ENCODE measurements around the gene DNAH10. TPM values are rescaled to one million over a fixed set of nuclear protein-coding genes. Genes with fewer than 3 reads are reported as not detected.

Gene DNAH10
- total RNA-seq, 1 experiment from 2014 or later: 0.30 TPM

GRCh38 chr12:123971770-123972456 is 209.8 kb downstream of the DNAH10 start:
- H3K9me2 ChIP-seq (replicated peaks; ENCODE audit: insufficient read depth, low read length): no peaks in the 10 kb centered on the region
- no peaks in the 10 kb centered on the region for H3K36me3 ChIP-seq (ENCODE audit: insufficient read depth, low read length)
- peaks cover 14% of the 10 kb centered on the region for H3K4me1 ChIP-seq (ENCODE audit: low read length)
- H4K20me1 ChIP-seq (ENCODE audit: insufficient read depth, low read depth, low read length): no peaks in the 10 kb centered on the region; the same call in 1 of the 2 replicates
- H3K4me2 ChIP-seq (ENCODE audit: low read depth, low read length, poor library complexity, severe bottlenecking): peak overlapping the region; percentile 69
- H3K27me3 ChIP-seq (ENCODE audit: low read length): no peaks in the 10 kb centered on the region
- H3K79me2 ChIP-seq (ENCODE audit: low read length): no peaks in the 10 kb centered on the region
- H3K9me3 ChIP-seq (ENCODE audit: low read length): no peaks in the 10 kb centered on the region
- H2AFZ ChIP-seq (ENCODE audit: low read length): peak overlapping the region; percentile 64; the same call in 1 of the 2 replicates
- H3K4me3 ChIP-seq (ENCODE audit: low read length): peak overlapping the region; percentile 71
- peak overlapping the region; percentile 65 for H3K9ac ChIP-seq (ENCODE audit: low read length)
- no peak overlapping the region for H3K27ac ChIP-seq (ENCODE audit: low read length)
- DNase-seq: peak; percentile 55

GRCh38 chr12:123972457-123973401 is 210.6 kb downstream of the DNAH10 start, which contains the start of the genes CCDC92 and ZNF664:
CCDC92 (minus strand) TSS chr12:123972831; CDS start chr12:123944305, 28,526 bp downstream.
ZNF664 (plus strand) TSS chr12:123973215; CDS start chr12:124012145, 38,930 bp downstream.
- peak within 1 kb of the TSS; percentile 75 for H3K9ac ChIP-seq (ENCODE audit: low read length)
- H3K4me3 ChIP-seq (ENCODE audit: low read length): peak within 1 kb of the TSS; percentile 72
- H2AFZ ChIP-seq (ENCODE audit: low read length): peak within 1 kb of the TSS; percentile 64
- H3K36me3 ChIP-seq (ENCODE audit: insufficient read depth, low read length): no peaks in the 10 kb centered on the region
- H3K9me2 ChIP-seq (replicated peaks; ENCODE audit: insufficient read depth, low read length): no peaks in the 10 kb centered on the region
- peaks cover 14% of the 10 kb centered on the region for H3K4me1 ChIP-seq (ENCODE audit: low read length)
- no peaks in the 10 kb centered on the region for H3K9me3 ChIP-seq (ENCODE audit: low read length)
- H3K27me3 ChIP-seq (ENCODE audit: low read length): no peaks in the 10 kb centered on the region
- peak within 1 kb of the TSS; percentile 75 for H3K4me2 ChIP-seq (ENCODE audit: low read depth, low read length, poor library complexity, severe bottlenecking)
- no peak within 1 kb of the TSS for H3K27ac ChIP-seq (ENCODE audit: low read length)
- DNase-seq: peak; percentile 96
- H4K20me1 ChIP-seq (ENCODE audit: insufficient read depth, low read depth, low read length): no peaks in the 10 kb centered on the region; the same call in 1 of the 2 replicates
- H3K79me2 ChIP-seq (ENCODE audit: low read length): no peaks in the 10 kb centered on the region

GRCh38 chr12:123973552-123974341 is 211.6 kb downstream of the DNAH10 start:
- H3K4me1 ChIP-seq (ENCODE audit: low read length): peaks cover 14% of the 10 kb centered on the region
- peaks cover 6% of the 10 kb centered on the region for H4K20me1 ChIP-seq (ENCODE audit: insufficient read depth, low read depth, low read length)
- no peaks in the 10 kb centered on the region for H3K27me3 ChIP-seq (ENCODE audit: low read length)
- H3K4me2 ChIP-seq (ENCODE audit: low read depth, low read length, poor library complexity, severe bottlenecking): peak overlapping the region; percentile 75
- H3K36me3 ChIP-seq (ENCODE audit: insufficient read depth, low read length): no peaks in the 10 kb centered on the region
- DNase-seq: peak; percentile 53
- no peak overlapping the region for H3K27ac ChIP-seq (ENCODE audit: low read length)
- H3K4me3 ChIP-seq (ENCODE audit: low read length): peak overlapping the region; percentile 72
- H2AFZ ChIP-seq (ENCODE audit: low read length): peak overlapping the region; percentile 59; the same call in 1 of the 2 replicates
- no peaks in the 10 kb centered on the region for H3K79me2 ChIP-seq (ENCODE audit: low read length)
- H3K9ac ChIP-seq (ENCODE audit: low read length): peak overlapping the region; percentile 75
- H3K9me3 ChIP-seq (ENCODE audit: low read length): no peaks in the 10 kb centered on the region
- no peaks in the 10 kb centered on the region for H3K9me2 ChIP-seq (replicated peaks; ENCODE audit: insufficient read depth, low read length)

GRCh38 chr12:123976227-123976826 is 214.2 kb downstream of the DNAH10 start:
- Histone ChIP-seq H3K27me3 (ENCODE audit: low read length) (no peaks in the 10 kb centered on the region), H3K36me3 (ENCODE audit: insufficient read depth, low read length) (no peaks in the 10 kb centered on the region), H3K9ac (ENCODE audit: low read length) (no peak overlapping the region), H3K4me2 (ENCODE audit: low read depth, low read length, poor library complexity, severe bottlenecking) (no peak overlapping the region), H3K4me1 (ENCODE audit: low read length) (peaks cover 14% of the 10 kb centered on the region), H3K9me3 (ENCODE audit: low read length) (no peaks in the 10 kb centered on the region), H3K27ac (ENCODE audit: low read length) (no peak overlapping the region), H3K9me2 (replicated peaks; ENCODE audit: insufficient read depth, low read length) (no peaks in the 10 kb centered on the region), H3K79me2 (ENCODE audit: low read length) (no peaks in the 10 kb centered on the region), H2AFZ (ENCODE audit: low read length) (no peak overlapping the region), H4K20me1 (ENCODE audit: insufficient read depth, low read depth, low read length) (peaks cover 15% of the 10 kb centered on the region), H3K4me3 (ENCODE audit: low read length) (no peak overlapping the region)
- DNase-seq: no peak

GRCh38 chr12:123979566-123979965 is 217.5 kb downstream of the DNAH10 start:
- Histone ChIP-seq H3K9me3 (ENCODE audit: low read length) (no peaks in the 10 kb centered on the region), H4K20me1 (ENCODE audit: insufficient read depth, low read depth, low read length) (peaks cover 39% of the 10 kb centered on the region), H3K4me3 (ENCODE audit: low read length) (no peak overlapping the region), H3K27me3 (ENCODE audit: low read length) (no peaks in the 10 kb centered on the region), H3K36me3 (ENCODE audit: insufficient read depth, low read length) (no peaks in the 10 kb centered on the region), H3K4me2 (ENCODE audit: low read depth, low read length, poor library complexity, severe bottlenecking) (no peak overlapping the region), H3K79me2 (ENCODE audit: low read length) (no peaks in the 10 kb centered on the region), H2AFZ (ENCODE audit: low read length) (no peak overlapping the region), H3K27ac (ENCODE audit: low read length) (no peak overlapping the region), H3K4me1 (ENCODE audit: low read length) (0 out of 2 replicates have a peak, but pooled peaks cover 3% of the 10 kb centered on the region), H3K9me2 (replicated peaks; ENCODE audit: insufficient read depth, low read length) (no peaks in the 10 kb centered on the region), H3K9ac (ENCODE audit: low read length) (no peak overlapping the region)
- no peak for DNase-seq

GRCh38 chr12:123982269-123982668 is 220.2 kb downstream of the DNAH10 start:
- Histone ChIP-seq H3K9me3 (ENCODE audit: low read length) (no peaks in the 10 kb centered on the region), H3K79me2 (ENCODE audit: low read length) (no peaks in the 10 kb centered on the region), H3K9ac (ENCODE audit: low read length) (no peak overlapping the region), H3K4me3 (ENCODE audit: low read length) (no peak overlapping the region), H3K4me1 (ENCODE audit: low read length) (peaks cover 29% of the 10 kb centered on the region), H3K27me3 (ENCODE audit: low read length) (no peaks in the 10 kb centered on the region), H3K4me2 (ENCODE audit: low read depth, low read length, poor library complexity, severe bottlenecking) (no peak overlapping the region), H3K27ac (ENCODE audit: low read length) (no peak overlapping the region), H2AFZ (ENCODE audit: low read length) (no peak overlapping the region), H4K20me1 (ENCODE audit: insufficient read depth, low read depth, low read length) (peaks cover 62% of the 10 kb centered on the region), H3K36me3 (ENCODE audit: insufficient read depth, low read length) (no peaks in the 10 kb centered on the region), H3K9me2 (replicated peaks; ENCODE audit: insufficient read depth, low read length) (no peaks in the 10 kb centered on the region)
- no peak for DNase-seq

- no peak overlapping the region for H3K4me2 ChIP-seq (ENCODE audit: low read depth, low read length, poor library complexity, severe bottlenecking)
- H3K9ac ChIP-seq (ENCODE audit: low read length): no peak overlapping the region
- H3K27ac ChIP-seq (ENCODE audit: low read length): no peak overlapping the region
- H3K4me3 ChIP-seq (ENCODE audit: low read length): no peak overlapping the region
- no peaks in the 10 kb centered on the region for H3K9me3 ChIP-seq (ENCODE audit: low read length)
- peaks cover 36% of the 10 kb centered on the region for H3K4me1 ChIP-seq (ENCODE audit: low read length)
- no peaks in the 10 kb centered on the region for H3K27me3 ChIP-seq (ENCODE audit: low read length)
- no peaks in the 10 kb centered on the region for H3K36me3 ChIP-seq (ENCODE audit: insufficient read depth, low read length)
- no peak overlapping the region for H2AFZ ChIP-seq (ENCODE audit: low read length)
- DNase-seq: peak; percentile 89
- H4K20me1 ChIP-seq (ENCODE audit: insufficient read depth, low read depth, low read length): peaks cover 68% of the 10 kb centered on the region
- H3K9me2 ChIP-seq (replicated peaks; ENCODE audit: insufficient read depth, low read length): no peaks in the 10 kb centered on the region
- H3K79me2 ChIP-seq (ENCODE audit: low read length): no peaks in the 10 kb centered on the region
Observed at GRCh38 chr12:123983822-123984485, 221.9 kb downstream of the DNAH10 start.
